ENCODE measurements around the gene CISTR. TPM values are rescaled to one million over a fixed set of nuclear protein-coding genes. Genes with fewer than 3 reads are reported as not detected.

Gene CISTR
- total and polyA plus RNA-seq, 7 donors: not detected

- no peak for DNase-seq
- Histone ChIP-seq H3K9me3 (no peaks in the 10 kb centered on the region), H3K27me3 (peaks cover 37 to 81% (median 60%) of the 10 kb centered on the region in 3 donors), H3K36me3 (no peaks in the 10 kb centered on the region), H3K4me3 (no peak overlapping the region), H3K4me1 (peaks cover 0 to 19% (median 14%) of the 10 kb centered on the region in 4 donors), H3K27ac (no peak overlapping the region)
- WGBS, 2 donors: 4 to 6% methylated on average over 32 of the region's 32 CpGs
- TF ChIP-seq CTCF (IDR thresholded peaks at IDR 0.05) (no peak), POLR2AphosphoS5 (IDR thresholded peaks at IDR 0.05) (no peak), EP300 (IDR thresholded peaks at IDR 0.05) (no peak), POLR2A (IDR thresholded peaks at IDR 0.05) (no peak)
- intact Hi-C loops (cut with DNase I): no loop called here
Measured at GRCh38 chr12:53738406-53739213, 13.2 kb downstream of the CISTR start.

GRCh38 chr12:53737951-53738405 is 13.8 kb downstream of the CISTR start:
- Histone ChIP-seq H3K27ac (no peak overlapping the region), H3K36me3 (no peaks in the 10 kb centered on the region), H3K4me1 (peaks cover 0 to 19% (median 14%) of the 10 kb centered on the region in 4 donors), H3K4me3 (no peak overlapping the region), H3K9me3 (no peaks in the 10 kb centered on the region), H3K27me3 (peaks cover 35 to 75% (median 54%) of the 10 kb centered on the region in 3 donors)
- no peak for DNase-seq
- 37 to 43% methylated on average over 14 of the region's 14 CpGs for WGBS, 2 donors
- no peak for TF ChIP-seq POLR2A (IDR thresholded peaks at IDR 0.05)
- TF ChIP-seq CTCF (IDR thresholded peaks at IDR 0.05): no peak
- no peak for TF ChIP-seq POLR2AphosphoS5 (IDR thresholded peaks at IDR 0.05)
- no peak for TF ChIP-seq EP300 (IDR thresholded peaks at IDR 0.05)
- intact Hi-C loops (cut with DNase I): no loop called here

GRCh38 chr12:53737093-53737808 is 14.5 kb downstream of the CISTR start:
- 79 to 85% methylated on average over 14 of the region's 14 CpGs for WGBS, 2 donors
- peaks cover 31 to 68% (median 46%) of the 10 kb centered on the region in 3 donors for H3K27me3 ChIP-seq

DNA sequence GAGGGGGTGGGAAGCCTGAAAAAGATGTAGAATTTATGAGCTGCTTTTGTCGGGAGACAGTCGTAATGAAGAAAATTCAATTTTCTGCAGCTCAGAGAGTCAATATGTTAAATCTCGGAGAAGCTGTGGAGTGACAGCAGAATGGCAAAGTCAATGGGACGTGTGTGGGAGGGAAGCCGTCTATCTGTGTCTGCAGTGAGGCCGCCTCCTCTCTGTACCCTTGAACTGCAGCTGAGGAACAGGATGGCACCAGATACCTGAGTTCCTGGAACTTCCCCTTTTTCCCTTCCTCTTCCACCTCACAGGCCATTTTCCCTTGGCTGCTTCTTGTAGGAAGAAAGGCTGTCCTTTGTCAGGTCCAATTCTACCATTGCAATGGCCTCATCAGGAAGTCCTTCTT is 15.2 kb downstream of the CISTR start:
- Histone ChIP-seq H3K36me3 (no peaks in the 10 kb centered on the region), H3K4me3 (no peak overlapping the region), H3K27ac (no peak overlapping the region), H3K9me3 (no peaks in the 10 kb centered on the region), H3K27me3 (peaks cover 27 to 61% (median 41%) of the 10 kb centered on the region in 3 donors), H3K4me1 (peaks cover 0 to 19% (median 14%) of the 10 kb centered on the region in 4 donors)
- 83 to 87% methylated on average over 6 of the region's 6 CpGs for WGBS, 2 donors
- DNase-seq: no peak
- intact Hi-C loops (cut with DNase I): no loop called here
- no peak for TF ChIP-seq EP300 (IDR thresholded peaks at IDR 0.05)
- no peak for TF ChIP-seq CTCF (IDR thresholded peaks at IDR 0.05)
- TF ChIP-seq POLR2AphosphoS5 (IDR thresholded peaks at IDR 0.05): no peak
- no peak for TF ChIP-seq POLR2A (IDR thresholded peaks at IDR 0.05)

More at GRCh38 chr12:53737093-53737808, 14.5 kb downstream of the CISTR start:
- TF ChIP-seq EP300 (IDR thresholded peaks at IDR 0.05): no peak
- TF ChIP-seq CTCF (IDR thresholded peaks at IDR 0.05): no peak
- no peak for TF ChIP-seq POLR2AphosphoS5 (IDR thresholded peaks at IDR 0.05)
- TF ChIP-seq POLR2A (IDR thresholded peaks at IDR 0.05): no peak
- no peak overlapping the region for H3K4me3 ChIP-seq
- H3K9me3 ChIP-seq: no peaks in the 10 kb centered on the region
- H3K27ac ChIP-seq: no peak overlapping the region
- peaks cover 0 to 19% (median 14%) of the 10 kb centered on the region in 4 donors for H3K4me1 ChIP-seq
- no peaks in the 10 kb centered on the region for H3K36me3 ChIP-seq
- DNase-seq: no peak
- intact Hi-C loops (cut with DNase I): no loop called here

Data from sigmoid colon (tissue), 7 donors.